Measurements from ENCODE around the gene CENPB.

CENPB gene

GRCh38 chr20:3814928-3815495 is 28.5 kb upstream of the CENPB start:
- DNase-seq (ENCODE audit: low read depth): no peak
- no peak for TF ChIP-seq CTCF (conservative IDR thresholded peaks at IDR 0.05; ENCODE audit: low read length)

GRCh38 chr20:3813848-3814581 is 27.5 kb upstream of the CENPB start:
- DNase-seq (ENCODE audit: low read depth): no peak
- no peak overlapping the region for H3K4me3 ChIP-seq (ENCODE audit: low read length)
- TF ChIP-seq CTCF (conservative IDR thresholded peaks at IDR 0.05; ENCODE audit: low read length): no peak

More at GRCh38 chr20:3814928-3815495, 28.5 kb upstream of the CENPB start:
- H3K4me3 ChIP-seq (ENCODE audit: low read length): no peak overlapping the region

- TF ChIP-seq CTCF (conservative IDR thresholded peaks at IDR 0.05; ENCODE audit: low read length): no peak
- no peak for DNase-seq (ENCODE audit: low read depth)
- H3K4me3 ChIP-seq (ENCODE audit: low read length): no peak overlapping the region
Measured at GRCh38 chr20:3812975-3813847, 26.7 kb upstream of the CENPB start.

GRCh38 chr20:3812259-3812681 is 25.7 kb upstream of the CENPB start:
- no peak for DNase-seq (ENCODE audit: low read depth)
- TF ChIP-seq CTCF (conservative IDR thresholded peaks at IDR 0.05; ENCODE audit: low read length): no peak
- no peak overlapping the region for H3K4me3 ChIP-seq (ENCODE audit: low read length)

GRCh38 chr20:3811467-3812258 is 25.1 kb upstream of the CENPB start:
- TF ChIP-seq CTCF (conservative IDR thresholded peaks at IDR 0.05; ENCODE audit: low read length): no peak
- DNase-seq (ENCODE audit: low read depth): peak; percentile 99
- peak overlapping the region; percentile 63 for H3K4me3 ChIP-seq (ENCODE audit: low read length)

- no peak for TF ChIP-seq CTCF (conservative IDR thresholded peaks at IDR 0.05; ENCODE audit: low read length)
- no peak for DNase-seq (ENCODE audit: low read depth)
- no peak overlapping the region; the same call in 1 of the 2 replicates for H3K4me3 ChIP-seq (ENCODE audit: low read length)
Measured at GRCh38 chr20:3808544-3808943, 22.0 kb upstream of the CENPB start.

All from AG10803 (cell line).